Parathyroid adenoma (tissue), 2 donors: Measurements from ENCODE around the gene CHRNA5.
"Not testable (repeated sequence)": the region's sequence is repeated elsewhere in the genome, so short reads cannot be mapped to it uniquely, and the experiment has no call there.

Experiments
- H2AFZ ChIP-seq: fragments of 300-600 bp; sonication (generic); one replicate; pipeline ENCODE4 v1.7.0; 2017; ENCODE audit warnings: antibody characterized with exemption, mild to moderate bottlenecking
- H3K27ac ChIP-seq: fragments of 300-600 bp; sonication (generic); one replicate; pipeline ENCODE4 v1.7.0; 2017
- H3K27me3 ChIP-seq: fragments of 300-600 bp; sonication (generic); one replicate; pipeline ENCODE4 v1.7.0; 2017; ENCODE audit warnings: low read length; ENCODE audit not compliant: control insufficient read depth, insufficient read depth
- H3K36me3 ChIP-seq: fragments of 300-600 bp; sonication (generic); one replicate; pipeline ENCODE4 v1.7.0; 2017; ENCODE audit warnings: low read length; ENCODE audit not compliant: control insufficient read depth, insufficient read depth
- H3K4me1 ChIP-seq: fragments of 300-600 bp; sonication (generic); one replicate; pipeline ENCODE4 v1.7.0; 2017; ENCODE audit warnings: control low read depth
- H3K4me2 ChIP-seq: fragments of 300-600 bp; sonication (generic); one replicate; pipeline ENCODE4 v1.7.0; 2017; ENCODE audit warnings: low read length
- H3K4me3 ChIP-seq: fragments of 300-600 bp; sonication (generic); one replicate; pipeline ENCODE4 v1.7.0; 2017; ENCODE audit warnings: low read depth, low read length
- H3K79me2 ChIP-seq: fragments of 300-600 bp; sonication (generic); one replicate; pipeline ENCODE4 v1.7.0; 2017; ENCODE audit warnings: control low read depth
- H3K9ac ChIP-seq: fragments of 300-600 bp; sonication (generic); one replicate; pipeline ENCODE4 v1.7.0; 2017; ENCODE audit warnings: mild to moderate bottlenecking
- H3K9me3 ChIP-seq: fragments of 300-600 bp; sonication (generic); one replicate; pipeline ENCODE4 v1.7.0; 2017; ENCODE audit warnings: low read length; ENCODE audit not compliant: control insufficient read depth
- TF ChIP-seq, protein P1 (sequence below): fragments of 300-600 bp; sonication (generic); IDR thresholded peaks from one replicate; pipeline ENCODE4 v1.7.0; 2017; ENCODE audit warnings: antibody characterized with exemption, mild to moderate bottlenecking
- donor health status: primary hyperparathyroidism.

The CHRNA5 gene

GRCh38 chr15:78599189-78599588 lies 33.9 kb downstream of the CHRNA5 start:
- H3K9ac ChIP-seq, result no peak overlapping the region
- H3K4me1 ChIP-seq, result no peaks in the 10 kb centered on the region
- H3K36me3 ChIP-seq, result no peaks in the 10 kb centered on the region
- no peak overlapping the region for H3K4me3 ChIP-seq
- no peaks in the 10 kb centered on the region for H3K27me3 ChIP-seq
- no peak overlapping the region for H3K27ac ChIP-seq
- TF ChIP-seq, protein P1, sequence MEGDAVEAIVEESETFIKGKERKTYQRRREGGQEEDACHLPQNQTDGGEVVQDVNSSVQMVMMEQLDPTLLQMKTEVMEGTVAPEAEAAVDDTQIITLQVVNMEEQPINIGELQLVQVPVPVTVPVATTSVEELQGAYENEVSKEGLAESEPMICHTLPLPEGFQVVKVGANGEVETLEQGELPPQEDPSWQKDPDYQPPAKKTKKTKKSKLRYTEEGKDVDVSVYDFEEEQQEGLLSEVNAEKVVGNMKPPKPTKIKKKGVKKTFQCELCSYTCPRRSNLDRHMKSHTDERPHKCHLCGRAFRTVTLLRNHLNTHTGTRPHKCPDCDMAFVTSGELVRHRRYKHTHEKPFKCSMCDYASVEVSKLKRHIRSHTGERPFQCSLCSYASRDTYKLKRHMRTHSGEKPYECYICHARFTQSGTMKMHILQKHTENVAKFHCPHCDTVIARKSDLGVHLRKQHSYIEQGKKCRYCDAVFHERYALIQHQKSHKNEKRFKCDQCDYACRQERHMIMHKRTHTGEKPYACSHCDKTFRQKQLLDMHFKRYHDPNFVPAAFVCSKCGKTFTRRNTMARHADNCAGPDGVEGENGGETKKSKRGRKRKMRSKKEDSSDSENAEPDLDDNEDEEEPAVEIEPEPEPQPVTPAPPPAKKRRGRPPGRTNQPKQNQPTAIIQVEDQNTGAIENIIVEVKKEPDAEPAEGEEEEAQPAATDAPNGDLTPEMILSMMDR, result no peak
- H3K4me2 ChIP-seq, result no peak overlapping the region
- no peaks in the 10 kb centered on the region for H3K9me3 ChIP-seq
- no peaks in the 10 kb centered on the region for H3K79me2 ChIP-seq
- H2AFZ ChIP-seq, result no peak overlapping the region

DNA sequence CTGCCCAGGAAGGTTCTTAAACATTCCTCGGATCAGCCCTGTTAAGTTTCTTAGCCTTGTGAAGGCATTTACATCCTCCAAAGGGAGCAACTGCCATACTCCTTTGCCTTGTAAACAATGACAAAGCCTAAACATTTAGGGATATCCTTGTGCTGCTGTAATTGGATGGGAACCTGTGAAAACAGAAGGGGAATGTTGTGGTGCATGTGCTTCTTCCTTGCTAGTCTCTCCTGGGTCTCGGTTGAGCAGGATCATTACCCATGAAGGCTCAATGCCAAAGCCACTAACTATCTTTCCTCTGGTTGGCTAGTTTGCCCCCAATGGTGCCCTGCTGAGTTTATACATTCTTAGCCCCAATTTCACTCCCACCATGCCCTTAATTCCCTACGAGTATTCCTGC lies 38.1 kb downstream of the CHRNA5 start:
- no peak overlapping the region for H2AFZ ChIP-seq
- no peak overlapping the region for H3K4me2 ChIP-seq
- no peak overlapping the region for H3K4me3 ChIP-seq
- H3K27me3 ChIP-seq, result no peaks in the 10 kb centered on the region
- H3K9me3 ChIP-seq, result no peaks in the 10 kb centered on the region
- TF ChIP-seq, protein P1, result no peak
- no peak overlapping the region for H3K27ac ChIP-seq
- no peak overlapping the region for H3K9ac ChIP-seq
- no peaks in the 10 kb centered on the region for H3K79me2 ChIP-seq
- H3K4me1 ChIP-seq, result no peaks in the 10 kb centered on the region
- no peaks in the 10 kb centered on the region for H3K36me3 ChIP-seq

DNA sequence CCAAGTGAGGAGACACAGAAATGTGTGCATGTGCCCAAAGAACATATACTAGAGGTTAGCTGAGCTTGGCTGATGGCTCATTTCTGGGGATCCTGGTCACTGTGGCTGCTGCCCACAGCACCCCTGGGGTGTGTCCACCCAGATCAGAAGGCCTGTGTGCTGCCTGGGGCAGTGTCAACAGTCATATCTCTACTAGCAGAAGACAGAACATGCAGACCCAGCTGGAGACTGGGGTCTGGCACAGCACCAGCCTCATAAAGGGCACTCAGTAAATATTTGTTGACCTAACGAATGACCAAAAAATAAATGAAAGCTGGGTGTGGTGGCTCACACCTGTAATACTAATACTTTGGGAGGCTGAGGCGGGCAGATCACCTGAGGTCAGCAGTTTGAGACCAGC lies 39.1 kb downstream of the CHRNA5 start:
- Histone ChIP-seq H2AFZ (no peak overlapping the region), H3K4me1 (no peaks in the 10 kb centered on the region), H3K9me3 (no peaks in the 10 kb centered on the region), H3K9ac (no peak overlapping the region), H3K4me3 (no peak overlapping the region), H3K27me3 (no peaks in the 10 kb centered on the region), H3K79me2 (no peaks in the 10 kb centered on the region), H3K4me2 (no peak overlapping the region), H3K27ac (no peak overlapping the region), H3K36me3 (no peaks in the 10 kb centered on the region)
- TF ChIP-seq, protein P1, result no peak

DNA sequence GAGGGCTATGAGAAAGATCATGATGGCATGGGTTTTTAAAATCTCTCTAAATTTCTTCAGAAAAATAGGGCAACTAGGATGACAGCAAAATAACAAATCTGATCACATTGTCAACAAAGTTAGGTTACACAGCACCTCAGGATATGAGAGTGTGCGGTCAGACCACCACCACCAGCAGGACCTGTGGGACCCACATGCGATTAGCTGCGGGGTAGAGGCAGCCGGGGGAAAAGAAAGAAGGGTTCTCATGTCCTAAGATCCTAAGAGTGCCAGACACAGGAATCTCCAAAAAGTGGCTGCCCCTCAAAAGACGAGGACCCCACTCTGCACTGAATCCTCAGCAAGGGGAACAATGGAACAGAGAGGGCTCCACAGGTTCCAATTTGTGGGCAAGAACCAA lies 39.9 kb downstream of the CHRNA5 start:
- no peaks in the 10 kb centered on the region for H3K79me2 ChIP-seq
- H3K27me3 ChIP-seq, result no peaks in the 10 kb centered on the region
- no peak overlapping the region for H3K27ac ChIP-seq
- no peak overlapping the region for H3K4me3 ChIP-seq
- no peaks in the 10 kb centered on the region for H3K9me3 ChIP-seq
- no peaks in the 10 kb centered on the region for H3K4me1 ChIP-seq
- H3K4me2 ChIP-seq, result no peak overlapping the region
- TF ChIP-seq, protein P1, result no peak
- H3K9ac ChIP-seq, result no peak overlapping the region
- H3K36me3 ChIP-seq, result no peaks in the 10 kb centered on the region
- H2AFZ ChIP-seq, result no peak overlapping the region

- no peaks in the 10 kb centered on the region for H3K27me3 ChIP-seq
- no peak overlapping the region for H3K9ac ChIP-seq
- H3K27ac ChIP-seq, result no peak overlapping the region
- no peak overlapping the region for H3K4me3 ChIP-seq
- no peaks in the 10 kb centered on the region for H3K36me3 ChIP-seq
- no peaks in the 10 kb centered on the region for H3K4me1 ChIP-seq
- H3K4me2 ChIP-seq, result no peak overlapping the region
- no peak overlapping the region for H2AFZ ChIP-seq
- H3K9me3 ChIP-seq, result no peaks in the 10 kb centered on the region
- TF ChIP-seq, protein P1, result no peak
- no peaks in the 10 kb centered on the region for H3K79me2 ChIP-seq
Measured at GRCh38 chr15:78605680-78606079, 40.4 kb downstream of the CHRNA5 start.

- H3K4me3 ChIP-seq, H3K79me2 ChIP-seq, H3K9ac ChIP-seq, H3K27me3 ChIP-seq, H3K27ac ChIP-seq, H3K4me2 ChIP-seq, H3K9me3 ChIP-seq, H2AFZ ChIP-seq, H3K4me1 ChIP-seq, H3K36me3 ChIP-seq: not testable (repeated sequence)
Measured at GRCh38 chr15:78609551-78609950, 44.2 kb downstream of the CHRNA5 start.
